Effector CD8-positive, alpha-beta T cell (primary cell): ENCODE results near the gene TOX2.

Experiments used
- DNase-seq: peaks from one replicate; lab custom pipeline; 2025; lab: John Stamatoyannopoulos, UW

Gene TOX2

DNA sequence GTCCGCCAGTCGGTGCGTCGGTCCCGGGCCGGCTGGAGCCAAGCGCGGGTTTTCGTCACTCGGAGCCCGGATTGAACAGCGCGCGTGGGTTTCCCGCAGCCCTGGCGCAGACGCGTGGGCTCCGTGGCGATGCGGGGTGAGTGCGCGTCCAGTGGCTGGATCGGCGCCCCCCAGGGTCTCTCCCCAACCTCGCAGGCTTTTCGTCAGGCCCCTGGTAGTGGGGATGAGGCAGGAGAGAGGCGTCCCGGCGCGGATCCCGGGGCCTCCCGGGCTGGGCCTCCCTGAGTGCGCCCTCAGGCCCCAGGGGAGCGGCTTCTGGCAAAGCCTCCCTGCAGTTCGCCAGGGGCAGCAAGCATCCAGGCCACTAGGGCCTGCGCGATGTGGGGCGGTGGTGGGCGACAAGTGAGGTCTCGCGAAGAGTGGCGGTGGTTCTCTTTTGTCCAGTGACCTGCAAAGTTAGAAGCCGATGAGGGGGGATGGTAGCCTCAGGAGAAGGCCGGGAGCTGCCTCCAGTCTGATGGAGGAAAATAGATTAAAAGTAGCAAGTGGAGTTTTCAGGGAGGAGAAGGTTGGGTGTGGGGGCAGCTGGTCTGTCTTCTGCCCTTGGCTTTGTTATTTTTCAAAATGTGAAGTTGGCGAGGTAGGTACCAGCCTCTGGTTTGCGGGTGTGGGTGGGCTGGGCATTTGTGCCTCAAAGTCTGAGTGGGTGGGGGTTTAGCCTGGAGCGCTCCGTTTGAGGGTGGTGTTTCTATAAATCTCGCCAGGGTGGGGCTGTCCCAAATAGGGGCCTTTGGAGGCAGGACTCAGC lies 1.6 kb downstream of the TOX2 start:
- DNase-seq, result no peak

DNA sequence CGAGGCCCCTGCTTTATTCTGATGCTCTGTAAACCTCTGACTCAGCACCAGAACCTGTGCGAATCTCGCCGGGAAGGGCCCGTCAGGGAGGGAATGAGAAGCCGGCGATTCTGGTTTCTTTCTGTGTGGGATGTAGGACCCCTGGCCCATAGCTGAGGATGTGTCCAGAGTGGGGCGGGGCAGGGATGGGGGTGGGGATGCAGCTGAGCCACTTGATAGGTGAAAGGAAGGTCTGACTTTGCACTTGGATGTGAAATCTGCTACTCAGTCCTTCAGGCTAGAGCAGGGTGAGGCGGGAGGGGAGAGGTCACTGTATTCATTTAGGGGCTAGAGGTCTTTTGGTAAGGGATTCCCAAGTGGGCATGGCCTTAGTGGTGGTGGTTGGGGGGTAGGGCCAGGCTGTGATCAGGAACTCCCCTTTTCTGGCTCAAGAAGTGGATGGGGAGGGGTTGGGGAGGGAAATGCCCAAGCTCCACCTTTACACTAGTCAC lies 2.3 kb downstream of the TOX2 start:
- DNase-seq, result no peak

DNA sequence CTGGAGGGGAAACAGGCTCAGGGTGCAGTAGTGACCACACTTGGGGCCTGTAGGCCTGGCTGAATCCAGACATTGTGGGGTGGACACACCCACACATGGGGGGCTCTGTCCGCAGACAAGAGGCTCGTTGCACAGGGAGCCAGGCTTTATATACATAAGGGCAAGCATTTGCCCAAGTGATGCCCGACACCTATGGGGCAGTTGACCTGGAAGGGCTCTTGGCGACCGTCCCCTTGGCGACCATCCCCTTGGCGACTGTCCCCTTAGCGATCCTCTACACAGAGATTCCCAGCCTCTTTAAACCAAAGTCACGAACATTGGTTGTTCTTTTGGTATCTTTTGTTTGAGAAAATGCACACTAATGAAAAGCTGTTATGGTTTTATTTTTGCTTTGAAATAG lies 2.7 kb downstream of the TOX2 start:
- DNase-seq, result no peak

DNA sequence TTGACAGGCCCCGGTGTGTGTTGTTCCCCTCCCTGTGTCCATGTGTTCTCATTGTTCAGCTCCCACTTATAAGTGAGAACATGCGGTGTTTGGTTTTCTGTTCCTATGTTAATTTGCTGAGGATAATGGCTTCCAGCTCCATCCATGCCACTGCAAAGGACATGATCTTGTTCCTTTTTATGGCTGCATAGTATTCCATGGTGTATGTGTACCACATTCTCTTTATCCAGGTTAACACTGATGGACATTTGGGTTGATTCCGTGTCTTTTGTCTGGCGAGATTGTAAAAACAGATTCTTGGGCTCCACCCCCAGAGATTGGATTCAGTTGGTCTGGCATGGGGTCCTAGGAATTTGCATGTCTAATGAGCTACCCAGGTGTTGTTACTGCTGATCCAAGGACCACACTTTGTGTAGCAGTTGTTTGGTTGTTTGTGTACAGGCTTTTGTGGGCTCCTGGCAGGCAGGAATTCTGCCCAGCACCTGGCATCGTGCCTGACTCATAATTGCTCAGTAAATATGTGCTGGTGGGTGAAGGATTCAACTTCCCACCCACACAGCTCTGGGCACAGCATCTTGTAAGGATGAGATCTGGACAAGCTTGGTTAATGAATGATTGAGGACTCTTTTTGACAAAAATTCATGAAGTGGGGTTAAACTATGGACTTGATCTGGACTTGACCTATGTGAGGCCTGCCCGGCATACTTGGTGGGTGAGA lies 5.2 kb downstream of the TOX2 start:
- DNase-seq, result no peak

DNA sequence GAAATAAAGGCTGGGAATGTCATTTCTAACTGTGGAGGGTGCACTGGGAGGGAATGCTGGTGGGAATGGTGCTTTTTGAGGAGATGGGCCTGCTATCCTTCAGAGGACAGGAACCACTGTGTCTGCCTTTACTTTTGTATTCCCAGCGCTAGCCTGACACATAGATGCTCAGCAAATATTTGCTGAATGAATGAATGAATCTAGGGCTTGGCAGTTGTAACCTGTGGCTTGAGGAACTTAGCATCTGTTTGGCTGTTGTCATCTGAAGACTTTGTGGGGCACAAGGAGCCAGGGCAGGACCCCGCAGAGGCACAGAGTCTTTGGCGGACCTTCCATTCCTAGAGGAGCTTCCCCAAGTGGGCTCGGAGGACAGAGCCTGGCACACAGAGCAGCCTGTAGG lies 6.1 kb downstream of the TOX2 start:
- DNase-seq, result no peak

DNA sequence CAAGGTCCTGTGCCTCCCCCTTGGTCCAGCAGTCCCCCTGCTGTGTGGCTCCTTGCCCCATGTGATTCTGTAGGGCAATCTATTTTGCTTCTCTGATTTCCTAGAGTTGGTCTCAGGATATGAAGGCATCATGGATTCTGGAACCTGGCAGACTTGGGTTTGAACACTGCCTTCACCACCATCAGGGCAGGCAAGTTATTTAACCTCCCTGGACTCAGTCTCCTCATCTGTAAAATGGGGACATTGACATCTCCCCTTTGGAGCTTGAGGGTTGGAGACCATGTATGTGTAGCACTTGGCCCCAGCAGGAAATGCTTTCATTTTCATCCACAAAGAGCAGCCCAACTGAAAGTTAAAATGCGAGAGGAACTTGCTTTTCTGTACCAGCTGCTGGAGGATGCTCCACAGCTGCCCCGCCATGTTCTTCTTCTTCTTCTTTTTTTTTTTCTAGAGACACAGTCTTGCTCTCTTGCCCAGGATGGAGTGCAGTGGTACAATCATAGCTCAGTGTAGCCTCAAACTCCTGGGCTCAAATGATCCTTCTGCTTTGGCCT lies 6.7 kb downstream of the TOX2 start:
- no peak for DNase-seq

DNA sequence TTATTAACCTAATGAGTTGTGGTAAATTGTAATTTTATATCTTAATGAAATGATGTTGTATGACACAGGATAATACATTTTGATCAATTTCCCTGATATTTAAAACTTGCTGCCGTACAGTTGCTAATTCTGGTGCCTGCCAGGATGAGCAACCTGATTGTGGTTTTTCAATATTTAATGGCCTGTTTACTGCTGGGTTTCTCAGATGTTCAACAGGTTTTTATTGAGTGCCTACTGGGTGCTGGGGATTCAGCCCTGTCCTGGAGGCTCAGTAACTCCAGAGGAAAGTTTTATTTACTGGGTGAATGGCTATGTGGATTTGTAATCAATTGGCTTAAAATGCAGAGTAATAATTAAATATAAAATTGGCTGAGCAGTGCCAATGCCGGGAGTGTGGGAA lies 8.0 kb downstream of the TOX2 start:
- no peak for DNase-seq

DNA sequence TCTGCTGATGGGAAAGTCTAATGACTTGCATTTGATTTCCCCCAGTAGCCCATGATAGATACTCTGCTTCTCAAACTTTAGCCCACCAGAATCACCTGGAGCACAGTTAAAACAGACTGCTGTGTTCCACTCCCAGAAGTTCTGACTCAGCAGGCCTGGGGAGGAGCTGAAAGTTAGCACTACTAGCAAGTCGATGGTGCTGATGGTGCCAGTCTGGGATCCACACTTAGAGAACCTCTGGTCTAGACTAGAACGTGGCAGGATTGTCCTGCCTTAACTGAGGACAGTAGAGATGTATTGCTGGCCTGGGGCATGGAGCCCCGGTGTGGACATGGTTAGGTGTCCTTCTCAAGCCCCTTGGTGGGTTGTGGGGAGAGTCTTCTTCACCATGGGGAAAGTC lies 8.7 kb downstream of the TOX2 start:
- no peak for DNase-seq

DNA sequence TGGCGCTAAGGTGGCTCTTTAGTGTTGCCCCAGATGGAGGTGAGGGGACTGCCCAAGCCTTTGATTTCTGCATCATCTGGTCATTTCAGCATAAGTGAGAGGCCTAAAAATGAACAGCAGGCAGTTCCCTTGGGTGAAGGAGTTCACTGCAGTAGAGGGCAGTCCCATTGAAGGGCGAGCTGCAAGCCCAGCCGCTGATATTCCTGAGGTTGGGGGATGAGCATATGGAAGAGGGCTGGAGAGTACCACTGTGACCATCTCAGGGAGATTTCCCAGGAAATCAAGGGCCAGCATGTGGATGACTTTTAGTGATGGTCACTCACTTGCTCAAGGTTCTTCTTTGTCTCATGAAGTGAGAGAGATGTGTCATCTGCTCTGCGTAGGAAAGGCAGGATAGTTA lies 9.3 kb downstream of the TOX2 start:
- no peak for DNase-seq

DNA sequence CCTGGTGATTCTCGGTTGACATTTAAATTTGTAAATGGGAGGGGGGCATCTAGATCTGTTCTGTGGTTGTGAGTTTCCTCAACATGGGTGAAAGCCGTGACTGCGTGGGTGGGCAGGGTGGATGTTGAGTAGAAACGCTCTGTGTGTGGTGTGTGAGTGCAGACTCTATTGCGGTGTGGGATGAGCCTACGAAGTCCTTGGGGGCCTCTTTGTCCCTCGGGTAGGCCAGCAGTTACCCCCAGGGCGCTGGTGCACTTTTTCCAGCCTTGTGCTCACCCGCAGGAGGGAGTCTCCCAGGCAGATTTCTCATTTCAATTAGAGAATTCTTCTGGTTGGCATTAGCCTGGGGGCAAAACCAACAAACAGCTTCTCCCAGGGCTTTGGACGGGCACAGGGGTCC lies 10.6 kb downstream of the TOX2 start:
- no peak for DNase-seq

DNA sequence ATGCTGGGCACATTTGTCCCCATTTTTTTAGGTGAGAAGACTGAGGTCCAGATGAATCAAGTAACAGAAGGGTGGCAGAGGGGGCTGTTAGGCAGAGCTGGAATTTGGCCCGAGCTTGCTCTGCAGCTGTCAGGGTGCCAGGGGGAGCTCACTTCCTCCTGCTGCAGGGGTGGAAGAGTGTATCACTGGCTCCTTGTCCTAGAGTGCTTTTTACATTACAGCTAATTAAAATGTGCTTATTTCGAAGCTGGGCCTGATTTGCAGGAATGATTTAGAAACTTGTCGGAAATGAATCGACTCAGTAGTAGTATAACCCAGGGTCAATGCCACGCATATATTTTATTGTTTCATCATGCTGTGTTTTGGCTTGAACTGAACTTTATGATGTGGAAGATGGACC lies 11.1 kb downstream of the TOX2 start:
- no peak for DNase-seq

DNA sequence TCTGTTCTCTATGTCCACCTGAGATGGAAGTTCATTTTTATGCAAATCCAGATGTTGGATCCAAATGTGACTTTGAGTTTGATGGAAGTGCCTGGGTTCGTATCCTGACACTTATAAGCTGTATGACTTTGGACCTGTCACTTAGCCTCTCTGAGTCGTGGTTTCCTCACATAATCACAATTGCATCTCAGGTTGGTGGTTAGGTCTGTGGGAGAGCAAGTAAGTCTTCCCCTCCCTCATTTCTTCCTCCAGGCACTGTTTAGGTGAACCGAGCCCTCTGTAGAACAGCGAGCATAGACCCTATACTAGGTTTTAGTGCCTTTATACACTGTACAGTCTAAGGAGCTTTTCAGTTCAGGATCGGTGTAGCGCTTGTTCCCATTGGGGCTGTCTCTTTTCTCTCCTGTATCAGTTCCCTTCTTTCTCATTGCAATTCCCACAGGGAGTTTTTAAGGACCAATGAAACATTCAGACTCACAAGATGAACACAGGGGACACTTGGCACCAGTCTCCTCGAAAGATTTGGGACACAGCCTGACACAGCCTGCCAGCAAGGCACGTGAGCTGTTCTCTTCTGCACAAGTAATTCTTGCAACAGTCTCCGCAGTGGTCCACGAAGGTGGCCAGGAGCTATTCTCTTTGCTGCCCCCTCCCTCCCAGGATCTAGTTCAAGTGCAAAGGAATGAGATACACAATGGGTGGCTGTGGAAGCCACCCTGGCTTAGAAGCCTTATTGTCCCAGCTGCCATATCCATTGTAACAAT lies 11.8 kb downstream of the TOX2 start:
- DNase-seq, result no peak

DNA sequence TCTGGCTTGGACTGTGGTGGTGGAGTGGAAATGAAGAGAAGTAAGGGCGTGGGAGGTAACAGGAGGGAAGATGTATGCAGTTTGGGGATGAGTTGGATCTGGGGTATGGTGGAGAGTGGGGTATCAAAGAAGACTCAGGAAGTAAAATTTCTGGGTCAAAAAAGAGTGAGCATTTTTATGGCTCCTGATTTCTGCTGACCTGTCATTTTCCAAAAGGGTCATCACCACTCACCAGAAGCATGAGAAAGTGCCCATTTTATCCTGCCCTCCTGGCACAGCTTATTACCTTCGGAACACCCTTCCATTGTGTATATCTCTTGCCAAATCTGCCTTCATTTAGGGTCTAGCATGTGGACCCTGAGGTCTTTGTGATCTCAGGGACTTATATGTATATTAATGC lies 17.3 kb downstream of the TOX2 start:
- DNase-seq, result no peak

DNA sequence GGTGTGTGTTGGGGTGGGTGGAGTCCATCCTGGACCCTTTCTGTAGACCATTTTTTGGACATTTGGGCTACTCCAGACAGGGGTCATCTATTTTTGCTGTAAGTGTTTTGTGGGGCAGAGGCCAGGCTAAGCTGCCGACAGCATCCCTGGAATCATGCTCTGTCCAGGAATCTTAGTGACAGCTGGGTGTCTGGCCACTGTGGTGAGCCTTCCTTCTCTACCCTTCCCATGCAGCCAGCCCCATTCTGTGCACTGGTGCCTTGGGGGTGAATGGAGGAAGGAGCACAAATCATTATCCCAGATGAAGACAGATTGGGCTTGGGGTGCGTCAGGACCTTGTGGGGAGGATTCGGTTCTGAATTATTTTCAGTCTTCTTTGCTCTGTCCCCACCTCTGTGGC lies 20.2 kb downstream of the TOX2 start:
- no peak for DNase-seq

DNA sequence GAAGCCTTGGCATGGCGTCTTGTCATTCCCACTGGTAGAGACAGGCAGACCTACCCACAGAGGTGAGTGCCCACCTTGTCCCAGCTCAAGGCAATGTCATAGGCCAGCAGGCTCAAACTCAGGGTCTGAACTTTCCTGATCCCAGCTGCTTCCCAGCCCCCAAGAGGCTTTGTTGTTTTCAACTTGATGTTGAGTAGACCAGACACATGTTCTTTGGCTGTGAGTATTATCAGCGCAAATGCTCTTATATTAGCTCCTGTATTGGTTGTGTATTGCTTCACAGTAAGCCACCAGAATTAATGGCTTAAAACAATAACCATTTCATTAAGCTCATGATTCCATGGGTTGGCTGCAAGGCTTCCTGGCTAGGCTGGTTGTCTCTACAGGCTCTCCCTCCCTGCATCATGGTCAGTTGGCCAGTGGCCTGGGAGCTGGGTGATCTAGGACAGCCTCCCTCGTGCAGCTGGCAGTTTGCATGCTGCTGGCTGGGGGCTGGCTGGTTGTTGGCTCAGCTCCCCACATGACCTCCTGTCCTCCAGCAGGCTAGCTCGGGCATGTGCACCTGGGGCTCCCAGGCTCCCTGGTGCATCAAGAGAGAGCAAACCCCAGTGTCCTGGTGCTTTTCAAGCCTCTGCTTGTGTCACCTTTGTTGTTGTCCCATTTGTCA lies 21.6 kb downstream of the TOX2 start:
- DNase-seq, result no peak

DNA sequence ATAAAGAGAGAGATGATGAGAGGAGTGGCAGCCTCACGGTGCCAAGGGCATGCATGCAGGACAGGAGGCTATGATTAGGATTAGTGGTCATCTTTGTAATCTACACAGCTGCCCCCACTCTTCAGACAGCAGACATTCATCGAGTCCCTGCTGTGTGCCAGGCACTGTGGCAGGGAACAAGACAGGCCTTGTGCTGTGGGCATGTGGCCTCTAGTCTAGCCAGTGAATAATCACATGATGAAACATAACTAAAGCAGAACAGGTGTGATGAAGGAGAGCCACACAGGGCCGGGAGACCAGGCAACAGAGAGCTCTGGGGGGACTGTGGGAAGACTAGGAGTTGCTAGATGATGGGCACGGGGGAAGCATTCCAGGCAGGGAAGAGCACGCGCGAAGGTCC lies 22.2 kb downstream of the TOX2 start:
- DNase-seq, result no peak

DNA sequence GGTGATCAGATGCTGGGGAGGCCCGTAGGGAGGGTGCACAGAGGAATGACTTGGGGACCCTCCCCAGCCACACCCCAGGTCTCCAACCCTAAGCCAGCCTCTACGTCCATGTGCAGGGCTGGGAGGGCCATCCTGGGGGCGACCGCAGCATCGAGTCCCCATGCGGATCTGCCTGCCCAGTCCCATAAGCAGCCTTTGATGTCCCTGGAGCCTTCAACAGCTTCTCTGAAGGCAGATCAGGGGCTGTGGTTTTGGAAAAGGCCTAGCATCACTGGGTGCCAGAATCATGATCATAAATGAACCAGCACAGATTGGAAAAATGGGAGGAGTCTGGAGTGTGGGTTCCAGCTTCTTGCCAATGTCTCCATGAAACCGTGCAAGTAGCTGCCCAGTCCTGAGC lies 22.9 kb downstream of the TOX2 start:
- no peak for DNase-seq

DNA sequence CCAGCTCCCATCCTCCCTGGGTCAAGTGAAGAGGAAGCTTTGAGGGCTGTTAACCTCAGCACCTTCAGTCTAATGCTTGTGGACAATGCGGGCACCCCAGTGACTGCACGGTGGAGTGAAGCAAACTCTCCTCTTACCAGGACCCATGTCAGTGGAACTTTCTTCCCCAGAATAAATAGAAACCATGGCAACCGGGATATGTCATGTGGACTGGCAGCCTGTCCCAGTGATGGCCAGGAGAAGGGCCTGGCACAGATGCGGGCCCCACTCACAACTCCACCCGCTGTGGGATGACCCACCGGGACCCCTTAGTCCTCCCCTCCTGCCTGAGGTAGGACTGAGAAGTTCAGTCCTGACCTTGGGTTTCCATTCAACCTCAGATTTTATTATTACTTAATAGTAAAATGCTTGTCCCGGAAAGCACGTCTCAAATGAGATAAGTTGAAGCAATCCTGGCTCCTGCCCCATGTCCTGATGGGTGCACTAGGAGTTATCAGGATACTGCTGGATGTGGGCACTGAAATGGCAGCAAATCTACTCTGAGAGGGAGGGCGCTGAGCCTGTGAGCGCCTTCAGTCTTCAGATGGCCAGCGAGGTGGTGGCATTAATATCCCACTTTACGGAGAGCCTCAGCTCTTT lies 23.5 kb downstream of the TOX2 start:
- DNase-seq, result no peak

DNA sequence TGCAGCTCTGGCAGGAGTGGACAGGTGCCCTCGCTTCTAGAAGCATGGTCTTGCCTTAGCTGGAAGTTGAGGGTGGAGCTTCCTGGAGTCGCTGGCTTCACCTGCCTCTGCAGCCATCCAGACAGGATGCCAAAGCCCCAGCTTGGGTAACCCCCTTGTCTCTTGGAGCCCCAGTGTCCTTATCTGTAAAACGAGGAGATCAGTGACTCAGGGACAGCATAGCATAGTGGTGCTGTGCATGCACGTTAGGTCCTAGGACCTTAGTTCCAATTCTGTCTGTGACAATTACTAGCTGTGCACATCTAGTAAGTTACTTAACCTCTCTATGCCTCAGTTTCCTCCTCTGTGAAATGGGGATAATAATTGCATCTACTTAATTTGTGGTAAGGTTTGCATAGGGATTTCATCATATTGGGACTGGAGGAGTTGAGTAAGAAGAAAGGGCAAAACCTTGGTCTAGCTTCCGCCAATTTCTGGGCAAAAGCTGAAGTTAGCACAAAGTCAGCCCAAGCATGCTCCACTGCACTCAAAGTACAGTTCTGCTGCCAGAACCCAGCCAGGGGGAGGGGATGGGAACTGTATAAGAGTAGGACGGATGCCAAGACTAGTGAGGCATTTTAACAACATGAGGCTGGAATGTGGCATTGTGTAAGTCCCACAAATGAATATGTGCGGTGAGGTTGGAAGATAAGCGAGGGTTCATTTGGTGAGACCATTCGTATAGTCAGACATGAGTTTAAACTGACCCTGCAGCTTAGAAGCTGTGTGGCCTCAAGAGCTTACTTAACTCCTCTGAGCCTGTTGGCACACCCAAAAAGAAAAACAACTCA lies 24.5 kb downstream of the TOX2 start:
- no peak for DNase-seq

DNA sequence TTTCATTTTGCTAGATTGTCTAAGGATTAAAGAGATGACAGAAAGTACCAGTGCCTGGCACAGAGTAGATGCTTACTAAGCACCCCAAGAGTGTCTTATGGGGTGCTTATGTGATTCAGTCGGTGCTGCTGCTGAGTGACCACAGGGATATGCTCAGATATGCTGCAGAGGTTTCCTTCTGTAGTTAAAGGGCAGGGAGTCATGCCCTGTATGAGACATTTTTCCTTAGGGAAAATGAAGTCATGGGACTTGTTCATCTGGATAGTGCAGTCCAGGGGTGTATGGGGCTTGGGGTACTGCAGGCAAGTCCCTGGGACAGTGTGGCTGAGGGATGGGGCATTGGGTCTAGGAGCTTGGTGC lies 25.1 kb downstream of the TOX2 start:
- no peak for DNase-seq
